Measurements from ENCODE around the gene NUCB1.

DNA sequence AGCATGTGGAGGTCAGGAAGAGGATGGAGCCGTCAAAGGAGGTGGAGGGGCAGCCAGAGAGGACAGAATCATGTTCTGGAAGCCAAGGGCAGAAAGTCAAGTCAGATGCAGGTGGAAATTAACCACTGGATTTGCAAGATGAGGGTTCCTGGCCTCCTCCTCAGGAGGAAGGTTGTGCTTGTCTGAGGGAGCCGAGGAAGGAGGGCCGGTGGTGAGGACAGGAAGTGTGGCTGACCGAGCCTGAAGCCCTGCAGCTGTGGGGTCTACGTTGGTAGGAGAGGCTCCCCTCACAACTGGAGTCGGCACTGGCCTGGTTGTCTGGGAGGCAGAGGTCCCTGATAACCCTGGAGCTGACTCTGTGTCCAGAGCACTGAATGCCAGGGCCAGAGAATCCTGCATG, 18.0 kb downstream of the NUCB1 start:
- TF ChIP-seq MYC (IDR thresholded peaks at IDR 0.05; ENCODE audit: low read depth, low read length), result no peak
- TF ChIP-seq CTCF (IDR thresholded peaks at IDR 0.05; ENCODE audit: low read depth, low read length), result no peak
- no peak for TF ChIP-seq POLR2A (IDR thresholded peaks at IDR 0.05; ENCODE audit: extremely low read depth, insufficient read length)
